Measurements from ENCODE around the gene MAP2K5. TPM values are rescaled to one million over a fixed set of nuclear protein-coding genes. Genes with fewer than 3 reads are reported as not detected.

MAP2K5 gene
- total and polyA plus RNA-seq, 9 of the 15 experiments (the other 6 are each of a cell fraction or from before 2014, with no cell fraction given): 0.41 to 16.5 (median 7.5) TPM

- TF ChIP-seq BCLAF1 (IDR thresholded peaks at IDR 0.05; ENCODE audit: borderline replicate concordance in 1 of 2, control insufficient read depth in 1 of 2, low read depth in 2 of 2, low read length in 1 of 2) (no peak), CREM (IDR thresholded peaks at IDR 0.05; ENCODE audit: low read depth) (peak; percentile 78), BRCA1 (IDR thresholded peaks at IDR 0.05) (no peak), BRCA1 (CRISPR knock-in tag; IDR thresholded peaks at IDR 0.05) (no peak), GATAD2A (IDR thresholded peaks at IDR 0.05) (no peak), PTRF (tag; IDR thresholded peaks at IDR 0.05) (no peak), NFE2 (IDR thresholded peaks at IDR 0.05; ENCODE audit: low read depth) (peak; percentile 78), PHB (CRISPR knock-in tag; IDR thresholded peaks at IDR 0.05) (peak; percentile 29; the same call in 1 of the 2 replicates), HLTF (IDR thresholded peaks at IDR 0.05) (no peak), CGGBP1 (CRISPR knock-in tag; IDR thresholded peaks at IDR 0.05) (0 out of 2 replicates have a peak, but pooled peaks have one; percentile 81), RCOR1 (IDR thresholded peaks at IDR 0.05; ENCODE audit: borderline replicate concordance in 1 of 2, low read depth in 2 of 2, low read length in 2 of 2) (no peak; a peak in 1 of 4 replicates), GTF3C2 (IDR thresholded peaks at IDR 0.05; ENCODE audit: borderline replicate concordance, extremely low read depth, insufficient read length) (no peak), CAMTA2 (CRISPR knock-in tag; conservative IDR thresholded peaks at IDR 0.05) (no peak), CREB1 (IDR thresholded peaks at IDR 0.05) (peak; percentile 64), CREB1 (CRISPR knock-in tag; IDR thresholded peaks at IDR 0.05) (peak; percentile 74; the same call in 1 of the 2 replicates), ZNF175 (CRISPR knock-in tag; IDR thresholded peaks at IDR 0.05; ENCODE audit: low read depth) (no peak), SMARCC2 (IDR thresholded peaks at IDR 0.05; ENCODE audit: low read depth) (no peak), ZBTB12 (CRISPR knock-in tag; IDR thresholded peaks at IDR 0.05) (no peak), ILK (tag; IDR thresholded peaks at IDR 0.05; ENCODE audit: borderline replicate concordance, low read depth) (no peak)
Measured at GRCh38 chr15:67839929-67840748, 297.6 kb downstream of the MAP2K5 start, which contains the start of gene RNU6-1 (continued).
